CMK (cell line): Measurements from ENCODE around the gene WDR53.
"Not testable (repeated sequence)": the region's sequence is repeated elsewhere in the genome, so short reads cannot be mapped to it uniquely, and the experiment has no call there.

Experiments
- DNase-seq: peaks from one replicate; pipeline ENCODE4 v3.0.0-alpha.2; 2010; ENCODE audit warnings: low read depth

The WDR53 gene

DNA sequence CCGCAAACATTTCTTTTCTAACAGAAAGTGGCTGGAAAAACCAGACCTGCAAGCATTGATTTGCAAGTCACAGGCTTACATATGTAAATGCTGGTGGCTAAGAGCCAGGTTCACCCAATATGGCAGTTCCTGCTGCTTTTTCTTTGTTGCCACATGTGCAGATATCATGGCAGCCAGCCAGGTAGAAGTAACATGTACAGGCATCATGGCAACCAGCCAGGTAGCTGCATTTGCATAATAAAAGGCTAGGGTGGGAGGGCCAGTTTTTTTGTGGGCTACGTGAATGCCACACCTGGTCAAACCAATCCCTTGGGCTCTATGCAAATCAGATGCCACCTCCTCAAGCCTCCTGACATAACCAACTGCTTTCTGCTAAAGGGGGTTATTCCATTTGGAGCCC lies 50.4 kb downstream of the WDR53 start:
- DNase-seq = no peak

DNA sequence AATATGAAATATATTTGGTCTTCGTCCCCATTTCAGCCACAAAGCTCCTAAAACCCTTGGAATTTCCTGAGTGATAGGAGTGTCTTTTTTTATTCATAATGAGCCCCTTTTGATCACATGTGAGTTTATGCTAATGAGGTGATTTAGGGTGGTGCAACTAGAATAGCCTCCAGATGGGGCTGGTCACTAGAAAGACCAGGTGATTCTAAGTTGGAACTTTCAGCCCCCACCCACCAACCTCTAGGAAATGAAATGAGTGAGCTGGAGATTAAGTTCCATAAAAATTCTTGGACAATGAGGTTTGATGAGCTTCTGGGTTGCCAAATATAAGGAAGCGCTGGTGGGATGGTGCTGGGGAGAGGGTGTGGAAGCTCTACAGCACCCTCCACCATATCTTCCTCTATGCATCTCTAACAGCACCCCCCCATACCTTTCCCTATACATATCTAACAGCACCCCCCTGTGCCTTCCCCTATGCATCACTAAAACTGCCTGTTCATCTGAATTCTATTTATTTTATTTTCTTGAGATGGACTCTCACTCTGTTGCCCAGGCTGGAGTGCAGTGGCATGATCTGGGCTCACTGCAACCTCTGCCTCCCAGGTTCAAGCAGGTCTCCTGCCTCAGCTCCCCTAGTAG lies 51.1 kb downstream of the WDR53 start:
- no peak for DNase-seq

DNA sequence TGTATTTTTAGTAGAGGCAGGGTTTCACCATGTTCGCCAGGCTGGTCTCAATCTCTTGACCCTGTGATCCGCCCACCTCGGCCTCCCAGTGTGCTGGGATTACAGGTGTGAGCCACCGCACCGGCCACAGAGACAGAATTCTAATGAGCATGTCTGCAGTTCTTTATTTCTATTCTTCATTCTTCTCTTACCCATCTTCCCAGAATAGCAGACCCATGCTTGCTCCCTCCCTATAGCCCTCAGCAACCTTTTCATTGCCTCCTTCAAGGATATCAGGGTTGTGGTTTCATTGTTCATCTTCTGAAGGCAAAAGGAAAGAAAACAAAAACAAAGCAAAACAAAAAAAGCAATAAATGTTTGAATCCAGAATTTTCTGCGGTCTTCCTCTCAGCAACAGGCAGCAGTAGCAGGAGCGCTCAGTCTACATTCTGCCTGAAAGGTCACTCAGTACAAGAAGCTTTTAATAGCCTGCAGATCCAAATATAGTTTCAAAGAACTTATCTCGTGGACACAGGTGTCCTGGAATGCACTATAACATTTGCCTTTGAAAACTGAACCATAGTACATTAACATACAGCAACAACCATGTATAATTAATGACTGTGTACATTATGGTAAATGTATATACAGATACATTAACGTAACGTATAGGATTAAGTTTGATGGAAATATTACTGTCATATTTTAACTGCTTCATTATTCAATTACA lies 53.3 kb downstream of the WDR53 start, which contains the start of gene SMCO1:
Gene SMCO1 (minus strand): TSS at position 434 of the 709 bp plus-strand sequence. CDS start 137 bp downstream, at position 297.
- DNase-seq = no peak

DNA sequence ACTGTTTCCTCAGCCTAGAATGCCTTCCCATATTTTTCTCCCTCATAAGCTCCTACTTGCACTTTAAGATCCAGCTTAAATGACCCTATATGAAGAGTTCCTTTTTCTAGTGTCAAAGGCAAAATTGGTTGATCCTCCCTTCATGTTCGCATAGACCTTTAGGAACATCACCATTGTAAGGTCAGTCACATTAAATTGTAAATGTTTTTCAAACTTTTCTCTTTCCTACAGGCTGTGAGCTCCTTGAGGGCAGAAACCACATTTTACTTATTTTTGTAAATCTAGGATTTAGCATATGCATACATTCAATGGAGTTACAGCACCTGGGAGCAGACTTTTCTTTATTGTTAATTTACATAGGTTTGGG lies 54.0 kb downstream of the WDR53 start:
- no peak for DNase-seq

DNA sequence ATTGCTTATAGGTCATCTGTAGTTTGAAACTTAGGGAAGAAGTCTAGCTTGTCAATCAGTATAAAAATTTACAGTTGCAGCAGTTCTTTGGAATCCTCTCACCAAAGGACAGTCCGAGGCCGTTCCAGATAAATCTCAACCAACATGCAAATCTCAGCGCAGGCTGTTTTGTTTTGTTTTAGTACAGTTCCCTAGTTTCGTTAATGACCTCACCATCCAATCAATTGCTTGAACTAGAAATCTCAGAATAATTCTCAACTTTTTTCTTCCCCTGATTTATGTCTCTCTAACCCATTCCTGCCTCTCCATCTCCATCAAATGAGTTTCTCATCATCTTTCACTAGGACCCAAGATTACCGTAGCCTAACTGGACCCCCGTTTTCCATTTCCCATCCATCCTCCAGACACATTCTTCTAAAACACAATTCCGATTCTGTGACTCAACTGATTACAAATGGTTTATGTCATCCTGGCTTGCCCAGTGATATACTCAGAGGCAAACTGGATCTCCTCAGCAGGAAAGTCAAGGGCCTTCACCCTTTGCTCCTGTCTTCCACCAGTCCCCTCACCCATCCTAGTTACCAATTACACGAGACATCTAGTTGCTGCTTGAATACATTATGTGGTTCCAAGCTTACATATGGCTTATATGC lies 54.5 kb downstream of the WDR53 start:
- no peak for DNase-seq

DNA sequence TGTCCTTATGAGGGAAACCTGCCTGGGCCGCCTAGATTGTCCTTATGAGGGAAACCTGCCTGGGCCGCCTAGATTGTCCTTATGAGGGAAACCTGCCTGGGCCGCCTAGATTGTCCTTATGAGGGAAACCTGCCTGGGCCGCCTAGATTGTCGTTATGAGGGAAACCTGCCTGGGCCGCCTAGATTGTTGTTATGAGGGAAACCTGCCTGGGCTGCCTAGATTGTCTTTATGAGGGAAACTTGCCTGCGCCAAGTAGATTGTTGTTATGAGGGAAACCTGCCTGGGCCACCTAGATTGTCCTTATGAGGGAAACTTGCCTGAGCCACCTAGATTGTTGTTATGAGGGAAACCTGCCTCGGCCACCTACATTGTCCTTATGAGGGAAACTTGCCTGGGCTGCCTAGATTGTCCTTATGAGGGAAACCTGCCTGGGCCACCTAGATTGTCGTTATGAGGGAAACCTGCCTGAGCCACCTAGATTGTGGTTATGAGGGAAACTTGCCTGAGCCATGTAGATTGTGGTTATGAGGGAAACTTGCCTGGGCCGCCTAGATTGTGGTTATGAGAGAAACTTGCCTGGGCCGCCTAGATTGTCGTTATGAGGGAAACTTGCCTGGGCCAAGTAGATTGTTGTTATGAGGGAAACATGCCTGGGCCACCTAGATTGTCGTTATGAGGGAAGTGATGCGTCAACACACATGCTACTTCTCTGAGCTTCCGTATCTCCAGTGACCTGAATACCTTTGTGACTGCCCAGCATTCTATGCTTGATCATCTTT lies 56.5 kb downstream of the WDR53 start:
- DNase-seq = peak; percentile 97

DNA sequence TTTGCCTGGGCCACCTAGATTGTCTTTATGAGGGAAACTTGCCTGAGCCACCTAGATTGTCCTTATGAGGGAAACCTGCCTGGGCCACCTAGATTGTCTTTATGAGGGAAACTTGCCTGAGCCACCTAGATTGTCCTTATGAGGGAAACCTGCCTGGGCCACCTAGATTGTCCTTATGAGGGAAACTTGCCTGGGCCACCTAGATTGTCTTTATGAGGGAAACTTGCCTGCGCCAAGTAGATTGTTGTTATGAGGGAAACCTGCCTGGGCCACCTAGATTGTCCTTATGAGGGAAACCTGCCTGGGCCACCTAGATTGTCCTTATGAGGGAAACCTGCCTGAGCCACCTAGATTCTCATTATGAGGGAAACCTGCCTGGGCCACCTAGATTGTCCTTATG lies 57.2 kb downstream of the WDR53 start:
- not testable (repeated sequence) for DNase-seq

DNA sequence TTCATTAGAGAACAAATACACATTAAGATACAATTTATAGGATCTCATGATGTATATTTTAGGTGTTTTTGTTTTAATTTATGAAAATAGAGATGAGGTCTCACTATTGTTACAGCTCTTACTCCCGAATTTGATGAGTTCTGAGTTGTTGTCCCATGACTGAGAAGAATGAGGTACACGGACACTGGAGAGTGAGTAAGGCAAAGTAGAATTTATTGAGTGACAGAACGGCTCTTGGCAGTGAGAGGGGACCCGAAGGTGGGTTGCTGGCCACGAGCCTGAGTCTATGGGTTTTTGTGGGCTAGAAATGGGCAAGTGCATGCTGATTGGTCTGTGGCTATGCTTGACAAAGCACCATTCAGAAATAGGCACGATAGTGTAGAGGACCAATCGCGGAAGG lies 61.7 kb downstream of the WDR53 start:
- DNase-seq = no peak

DNA sequence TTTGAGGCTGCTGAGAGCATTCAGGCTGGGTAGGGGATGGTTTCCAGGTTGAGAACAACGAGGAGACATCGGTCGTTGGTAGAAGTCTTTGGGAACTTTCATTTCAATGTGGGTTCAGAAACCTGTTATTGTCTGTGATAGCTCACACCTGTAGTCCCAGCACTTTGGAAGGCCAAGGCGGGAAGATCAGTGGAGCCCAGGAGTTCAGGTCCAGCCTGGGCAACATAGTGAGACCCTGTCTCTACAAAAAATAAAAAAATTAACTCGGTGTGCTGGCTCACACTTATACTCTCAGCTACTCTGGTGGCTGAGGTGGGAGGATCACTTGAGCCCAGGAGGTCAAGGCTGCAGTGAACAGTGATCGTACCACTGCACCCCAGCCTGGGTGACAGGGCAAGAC lies 63.8 kb downstream of the WDR53 start:
- DNase-seq = no peak
